Fibroblast of skin of right quadriceps (primary cell): ENCODE data around the gene C1QTNF6.

ENCODE experiments used
- DNase-seq: peaks from one replicate; pipeline ENCODE4 v3.0.0-alpha.2; 2013

C1QTNF6 gene

DNA sequence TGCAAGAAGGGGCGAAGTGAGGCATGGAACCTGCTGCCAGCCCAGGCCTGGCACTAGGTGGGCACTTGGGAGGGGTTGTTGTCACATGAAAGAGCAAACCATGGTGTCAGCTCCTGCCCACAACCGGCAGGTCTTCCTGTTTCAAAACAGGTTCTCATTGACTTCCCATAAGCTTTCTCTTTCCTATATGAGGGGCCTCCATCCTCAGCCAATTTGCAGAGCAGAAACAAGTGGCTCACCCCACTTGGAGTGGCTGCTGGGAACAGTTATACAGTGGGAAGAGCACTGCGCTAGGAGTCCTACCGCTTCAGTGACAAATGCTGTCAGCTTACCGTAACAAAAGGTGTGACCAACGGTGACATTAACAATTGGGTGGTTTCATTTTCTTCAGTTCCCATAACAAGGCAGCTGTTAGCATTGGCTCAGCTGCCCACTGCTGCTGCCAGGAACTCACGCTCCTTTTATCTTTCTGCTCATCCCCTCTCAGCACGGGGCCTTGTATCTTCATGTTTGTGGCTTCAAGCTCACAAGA is 34.5 kb upstream of the C1QTNF6 start:
- no peak for DNase-seq

DNA sequence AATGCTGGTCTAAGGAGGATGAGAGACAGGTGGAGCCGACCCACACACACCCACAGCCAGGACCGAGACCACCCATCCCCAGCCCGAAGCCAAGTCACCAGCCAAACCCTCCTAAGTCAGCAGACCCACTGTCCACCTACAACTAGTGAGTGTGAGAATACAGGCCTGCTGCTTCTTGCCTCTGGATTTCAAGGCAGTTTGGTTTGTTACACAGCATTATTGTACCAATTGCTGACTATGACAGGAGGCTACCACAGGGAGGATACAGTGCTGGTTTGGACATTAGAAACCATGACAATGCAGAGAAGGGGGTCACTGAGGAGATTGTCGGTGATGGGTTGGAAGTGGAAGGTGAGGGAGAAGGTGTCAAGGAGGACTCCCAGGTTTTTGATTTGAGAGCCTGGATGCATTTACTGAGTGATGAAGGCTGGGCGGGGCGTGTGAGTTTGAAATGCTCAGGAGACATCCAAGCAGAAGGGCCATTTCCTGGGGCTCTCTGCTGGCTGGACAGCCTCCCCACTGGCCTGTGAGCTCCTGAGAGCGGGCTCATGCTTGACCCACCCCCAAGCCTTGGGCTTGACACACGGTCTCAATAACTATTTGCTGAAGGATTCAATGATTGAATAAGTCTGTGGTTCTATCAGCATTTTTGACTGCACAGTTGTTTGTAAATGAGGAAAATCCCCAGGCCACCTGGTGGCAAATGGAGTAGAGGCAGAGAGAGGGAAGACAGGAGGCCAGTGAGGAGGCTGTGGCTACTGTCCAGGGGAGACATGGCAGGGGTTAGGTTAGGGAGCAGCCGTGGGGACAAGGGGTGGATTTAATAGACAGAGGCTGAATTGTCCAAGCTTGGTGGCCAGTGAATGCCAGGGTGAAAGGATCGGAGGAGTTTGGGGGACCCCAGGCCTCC is 33.6 kb upstream of the C1QTNF6 start:
- no peak for DNase-seq

DNA sequence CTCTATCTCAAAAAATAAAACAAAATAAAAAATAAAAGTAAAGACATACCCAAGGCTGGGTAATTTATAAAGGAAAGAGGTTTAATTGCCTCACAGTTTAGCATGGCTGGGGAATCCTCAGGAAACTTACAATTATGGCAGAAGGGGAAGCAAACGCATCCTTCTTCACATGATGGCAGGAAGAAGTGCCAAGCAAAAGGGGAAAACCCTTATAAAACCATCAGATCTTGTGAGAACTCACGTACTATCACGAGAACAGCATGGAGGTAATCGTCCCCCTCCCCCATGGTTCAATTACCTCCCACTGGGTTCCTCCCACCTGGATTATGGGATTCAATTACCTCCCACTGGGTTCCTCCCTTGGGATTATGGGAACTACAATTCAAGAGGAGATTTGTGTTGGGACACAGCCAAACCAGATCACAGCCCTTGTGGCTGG is 32.5 kb upstream of the C1QTNF6 start:
- DNase-seq, result no peak

DNA sequence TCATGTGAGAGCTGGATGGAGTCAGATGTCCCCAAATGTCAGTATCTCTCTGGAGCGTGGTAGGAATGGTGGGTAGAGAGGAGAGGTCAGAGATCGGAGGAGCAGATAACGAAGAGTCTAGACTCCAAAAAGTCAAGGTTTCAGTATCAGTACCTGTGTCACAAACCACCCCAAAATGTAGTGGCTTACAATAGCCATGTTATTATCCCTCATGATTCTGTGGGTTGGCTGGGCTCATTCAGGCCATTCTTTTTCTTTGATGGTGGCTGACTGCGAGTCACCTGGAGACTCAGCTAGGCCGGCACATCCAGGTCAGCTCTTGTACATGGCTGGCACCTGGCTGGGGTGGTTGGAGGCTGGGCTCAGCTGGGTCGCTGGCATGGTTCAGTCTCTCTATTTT is 31.5 kb upstream of the C1QTNF6 start:
- no peak for DNase-seq

DNA sequence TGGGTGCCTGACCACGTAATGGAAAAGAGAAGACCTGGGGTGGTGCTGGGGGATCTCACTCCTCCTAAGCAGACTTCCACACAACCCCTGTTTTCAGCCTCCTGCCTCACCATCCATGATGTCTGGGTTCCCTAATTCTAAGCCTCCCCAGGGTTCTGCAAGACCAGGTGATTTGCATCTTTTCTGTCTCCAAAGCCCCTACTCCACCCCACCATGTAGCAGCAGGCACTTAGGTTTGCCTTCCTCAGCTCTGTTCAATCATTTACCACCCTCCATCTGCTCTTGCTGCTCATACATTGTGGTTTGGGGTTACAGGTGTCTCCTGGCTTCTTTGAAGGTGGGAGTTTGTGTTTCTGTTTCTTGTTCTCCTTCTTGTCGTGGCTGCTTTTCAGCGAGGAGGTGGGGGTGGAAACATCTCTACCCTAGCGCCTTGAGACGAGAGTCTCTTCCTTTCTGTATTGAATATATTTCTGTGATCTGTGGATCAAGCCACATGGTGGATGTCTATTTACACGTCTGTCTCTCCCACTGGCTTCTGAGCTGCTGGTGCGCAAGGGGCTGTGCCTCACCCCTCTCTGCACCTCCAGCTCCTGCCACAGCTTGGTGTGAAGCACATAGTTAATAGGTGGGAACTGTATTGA is 30.8 kb upstream of the C1QTNF6 start:
- DNase-seq, result no peak

DNA sequence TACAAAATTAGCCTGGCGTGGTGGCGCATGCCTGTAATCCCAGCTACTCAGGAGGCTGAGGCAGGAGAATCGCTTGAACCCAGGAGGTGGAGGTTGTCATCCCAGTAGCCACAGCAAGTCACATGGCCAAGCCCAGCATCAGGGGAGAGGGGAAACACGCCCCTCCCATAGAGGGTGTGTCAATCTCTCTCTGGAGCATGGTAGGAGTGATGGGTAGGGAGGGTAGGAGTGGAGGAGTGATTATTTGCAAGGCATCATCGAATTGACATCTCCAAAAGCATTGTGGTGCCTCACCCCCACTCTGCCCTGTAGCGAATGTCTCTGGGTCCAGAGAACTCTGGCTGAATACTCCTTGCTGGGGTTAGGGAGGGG is 30.3 kb upstream of the C1QTNF6 start:
- no peak for DNase-seq

DNA sequence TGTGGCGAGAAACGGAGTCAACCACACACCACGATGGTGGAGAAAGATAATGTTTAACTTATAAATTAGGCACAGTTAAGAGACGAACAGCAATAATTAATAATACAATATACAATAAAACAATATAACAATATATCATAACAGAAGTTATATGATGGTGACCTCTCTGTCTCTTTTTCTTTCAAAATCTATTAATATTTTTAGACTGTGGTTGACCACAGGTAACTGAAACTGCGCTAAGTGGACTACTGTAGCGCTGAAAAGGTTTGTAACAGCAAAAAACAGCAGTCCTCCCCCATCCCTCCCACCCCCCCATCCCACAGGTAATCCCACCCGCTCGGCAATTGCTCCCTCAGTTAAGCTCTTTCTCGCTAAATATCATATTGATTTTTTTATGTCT is 27.8 kb upstream of the C1QTNF6 start:
- DNase-seq, result no peak

DNA sequence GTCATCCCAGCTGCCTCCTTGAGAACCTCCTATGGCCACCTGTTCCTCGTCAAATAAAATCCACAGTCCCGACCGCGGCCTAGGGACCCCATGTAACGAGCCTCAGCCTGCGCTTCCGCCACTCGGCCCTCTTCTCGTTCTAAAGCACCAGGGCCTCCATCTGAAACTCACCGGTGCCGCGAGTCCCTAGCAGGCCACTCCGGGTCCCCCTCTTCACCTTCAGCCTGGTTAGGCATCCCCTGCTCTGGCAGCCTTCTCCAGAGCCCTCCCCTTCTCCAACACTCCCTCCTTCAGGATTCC is 26.6 kb upstream of the C1QTNF6 start:
- DNase-seq, result no peak

DNA sequence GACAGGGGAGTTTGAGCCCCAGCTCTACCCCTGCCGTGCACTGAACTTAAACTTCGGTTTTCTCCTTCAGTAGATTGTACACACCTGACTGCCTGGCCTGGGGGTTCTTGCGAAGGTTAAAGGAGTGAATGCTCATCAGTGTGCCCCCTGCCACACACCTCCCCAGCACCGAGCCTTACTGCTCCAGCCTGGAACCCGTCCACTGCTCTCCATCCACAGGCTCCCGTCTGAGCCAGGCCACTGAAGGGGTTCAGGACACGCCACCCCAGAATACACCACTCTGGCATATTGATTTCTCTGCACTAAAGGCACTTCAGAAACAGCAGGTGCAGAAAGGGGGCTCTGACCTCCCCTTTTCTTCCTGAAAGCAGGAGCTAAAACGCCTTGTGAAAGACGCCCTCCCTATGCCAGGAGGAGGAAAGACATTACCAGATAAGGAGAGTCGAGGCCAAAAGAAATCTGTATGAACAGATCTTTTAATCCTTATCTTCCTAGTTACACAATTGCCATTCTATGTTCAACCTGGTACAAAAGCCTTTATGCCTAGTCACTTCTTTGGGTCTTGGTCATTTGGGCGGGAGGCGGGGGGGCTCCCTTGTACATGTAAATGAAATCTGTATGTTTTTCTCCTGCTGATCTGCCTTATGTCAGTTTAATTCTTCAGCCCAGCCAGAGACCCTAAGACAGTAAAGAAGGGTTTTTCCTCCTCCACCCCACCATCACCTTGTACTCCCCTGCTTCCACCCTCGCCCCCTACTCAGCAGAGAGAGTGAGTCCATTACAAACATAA is 26.1 kb upstream of the C1QTNF6 start:
- DNase-seq, result no peak

DNA sequence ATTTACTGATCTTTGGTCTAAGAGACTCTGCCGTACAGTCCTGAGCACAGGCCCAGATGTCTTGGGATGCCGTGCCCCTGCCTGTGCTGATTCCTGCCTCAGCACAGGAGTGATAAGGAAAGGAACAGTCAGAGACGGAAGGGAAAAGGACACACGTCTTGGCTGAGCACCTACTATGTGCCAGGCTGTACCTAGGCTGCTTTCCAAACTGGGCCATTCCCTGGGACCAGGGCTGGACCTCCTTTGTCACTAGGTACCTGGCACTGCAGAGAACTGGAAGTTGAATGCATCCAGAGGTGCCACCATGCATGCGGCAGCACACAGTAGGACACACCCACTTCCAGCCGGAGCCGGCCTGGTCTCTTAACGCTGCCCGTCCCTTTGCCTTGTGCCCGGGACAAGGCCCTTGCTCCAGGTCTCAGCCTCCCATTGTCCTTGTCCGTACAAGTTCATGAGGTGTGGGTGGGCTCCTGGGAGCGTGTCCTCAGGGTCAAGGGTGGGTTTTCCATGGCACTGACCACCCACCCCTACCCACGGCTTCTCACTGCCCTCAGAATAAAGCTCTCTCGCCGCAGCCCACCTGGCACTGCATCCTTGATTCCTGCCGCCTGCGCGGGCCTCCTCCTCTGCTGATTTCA is 25.3 kb upstream of the C1QTNF6 start:
- no peak for DNase-seq

DNA sequence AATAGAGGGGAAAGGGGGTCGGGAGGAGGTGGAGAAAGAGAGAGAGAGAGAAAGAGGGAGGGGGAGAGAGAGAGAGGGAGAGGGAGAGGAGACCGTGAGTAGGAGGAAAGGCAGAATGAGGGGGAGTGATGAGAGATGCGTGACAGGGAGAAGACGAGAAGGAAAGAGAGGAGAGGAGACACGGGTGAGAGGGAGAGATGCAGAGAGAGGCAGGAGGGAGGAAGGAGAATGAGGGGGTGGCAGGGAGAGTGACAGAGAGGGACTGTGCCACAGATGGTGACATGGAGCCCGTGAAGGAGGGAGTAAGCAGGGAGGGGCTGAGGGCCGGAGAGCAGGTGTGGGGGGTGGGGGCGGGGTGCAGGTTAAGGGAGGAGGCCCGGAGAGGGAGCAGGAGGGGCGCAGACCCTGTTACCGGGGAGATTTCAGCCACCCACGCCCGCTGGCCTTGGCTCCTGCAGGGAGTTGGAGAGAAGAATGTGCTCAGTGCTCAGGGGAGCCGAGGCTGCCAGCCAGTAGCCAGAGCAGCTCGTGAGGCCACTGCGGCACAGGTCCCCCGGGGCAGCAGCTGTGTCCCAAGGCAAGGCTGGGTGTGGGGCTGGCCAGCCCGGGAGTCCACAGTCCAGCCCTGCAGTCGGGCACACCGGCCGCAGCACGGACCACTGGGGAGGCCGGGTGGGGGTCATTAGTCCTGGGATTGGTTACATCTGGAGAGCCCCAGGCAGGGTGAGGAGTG is 24.3 kb upstream of the C1QTNF6 start, which contains the start of gene SSTR3:
SSTR3 (minus strand) TSS at position 304 of the 733 bp plus-strand sequence. CDS start 4,674 bp downstream, outside the sequence.
- no peak for DNase-seq

DNA sequence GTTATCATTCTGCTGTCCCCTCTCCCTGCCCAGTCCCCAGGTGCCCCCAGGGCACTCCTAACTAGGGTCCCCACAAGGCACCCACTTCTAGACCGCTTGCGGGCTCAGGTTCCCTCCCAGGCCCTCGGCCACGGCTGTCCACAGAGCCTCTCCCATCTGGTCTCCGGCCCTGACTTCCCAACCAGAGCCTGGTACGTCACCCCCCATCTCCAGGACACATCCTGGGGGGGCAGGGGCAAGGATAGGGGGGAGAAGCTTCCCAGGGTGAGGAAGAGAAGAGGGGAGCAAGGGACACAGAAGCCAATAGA is 23.8 kb upstream of the C1QTNF6 start:
- no peak for DNase-seq

DNA sequence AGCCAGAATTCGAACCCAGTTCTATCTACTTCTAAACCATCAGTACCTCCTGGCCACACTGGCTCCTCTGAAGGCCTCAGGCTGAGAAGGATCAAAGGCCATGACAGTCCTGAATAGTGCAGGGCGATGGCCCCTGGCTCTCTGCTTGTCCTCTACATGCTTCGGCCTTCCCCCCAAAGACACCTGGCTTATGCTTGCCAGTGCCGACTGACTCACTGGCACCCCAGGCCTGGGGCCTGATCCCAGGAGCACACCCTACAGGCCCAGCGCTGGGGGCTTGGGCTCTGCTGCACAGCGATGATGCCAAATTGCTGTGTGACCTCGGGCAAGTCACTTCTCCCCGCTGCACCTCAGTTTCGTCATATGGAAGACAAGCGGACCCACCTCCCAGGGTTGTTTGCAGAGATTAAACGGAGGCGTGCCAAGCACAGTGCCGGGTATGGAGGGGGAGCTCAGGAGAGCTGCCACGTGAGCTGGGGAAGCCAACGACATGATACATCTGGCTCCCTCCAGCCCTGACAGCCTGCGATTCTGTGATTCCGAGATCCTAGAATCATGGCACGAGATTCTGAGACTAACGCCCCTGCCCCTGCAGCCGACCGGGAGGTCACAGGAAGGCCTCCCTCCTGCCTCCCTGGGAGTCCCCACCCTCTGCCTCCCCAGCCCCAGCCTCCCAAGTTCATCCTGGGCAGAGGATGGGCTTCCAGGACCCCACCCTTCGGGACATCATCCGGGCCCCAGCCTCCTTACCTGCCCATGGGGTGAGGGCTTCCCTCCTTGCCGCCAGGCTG is 23.2 kb upstream of the C1QTNF6 start:
- DNase-seq, result no peak

DNA sequence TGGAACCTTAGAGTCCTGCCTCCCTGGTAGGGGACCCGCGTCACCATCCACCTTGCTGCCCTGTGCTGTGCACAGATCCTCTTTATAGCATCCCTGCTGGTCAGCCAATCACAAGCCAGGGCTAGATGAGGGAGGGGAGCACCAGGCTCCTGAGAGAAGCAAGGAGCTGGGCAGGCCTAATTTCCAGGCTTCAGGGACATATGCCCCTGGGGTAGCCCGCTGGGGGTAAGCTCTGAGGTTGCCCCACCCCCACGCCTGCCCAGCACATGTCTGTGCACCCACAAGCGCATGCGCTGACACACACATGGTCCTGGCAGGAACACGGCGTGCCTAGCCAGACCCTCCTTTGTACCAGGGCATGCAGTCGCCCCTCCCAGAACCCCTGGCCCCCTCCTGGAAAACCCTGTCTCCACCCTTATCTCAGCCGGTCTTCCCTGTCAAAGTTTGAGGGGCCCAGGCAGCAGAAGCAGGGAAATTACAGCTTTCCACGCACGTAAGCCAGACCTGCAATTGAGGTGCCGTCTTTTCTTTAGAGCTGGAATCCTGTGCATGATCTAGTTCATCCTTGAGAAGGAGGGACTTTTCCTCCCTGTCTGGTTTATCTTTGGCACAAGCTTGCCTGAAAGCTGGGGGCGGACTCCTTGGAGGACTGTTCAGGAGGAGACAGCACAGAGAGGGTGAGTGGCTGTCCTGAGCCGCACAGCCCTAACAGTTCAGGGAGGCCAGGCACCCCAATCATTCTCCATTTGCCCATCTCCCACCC is 22.2 kb upstream of the C1QTNF6 start:
- DNase-seq, result no peak

DNA sequence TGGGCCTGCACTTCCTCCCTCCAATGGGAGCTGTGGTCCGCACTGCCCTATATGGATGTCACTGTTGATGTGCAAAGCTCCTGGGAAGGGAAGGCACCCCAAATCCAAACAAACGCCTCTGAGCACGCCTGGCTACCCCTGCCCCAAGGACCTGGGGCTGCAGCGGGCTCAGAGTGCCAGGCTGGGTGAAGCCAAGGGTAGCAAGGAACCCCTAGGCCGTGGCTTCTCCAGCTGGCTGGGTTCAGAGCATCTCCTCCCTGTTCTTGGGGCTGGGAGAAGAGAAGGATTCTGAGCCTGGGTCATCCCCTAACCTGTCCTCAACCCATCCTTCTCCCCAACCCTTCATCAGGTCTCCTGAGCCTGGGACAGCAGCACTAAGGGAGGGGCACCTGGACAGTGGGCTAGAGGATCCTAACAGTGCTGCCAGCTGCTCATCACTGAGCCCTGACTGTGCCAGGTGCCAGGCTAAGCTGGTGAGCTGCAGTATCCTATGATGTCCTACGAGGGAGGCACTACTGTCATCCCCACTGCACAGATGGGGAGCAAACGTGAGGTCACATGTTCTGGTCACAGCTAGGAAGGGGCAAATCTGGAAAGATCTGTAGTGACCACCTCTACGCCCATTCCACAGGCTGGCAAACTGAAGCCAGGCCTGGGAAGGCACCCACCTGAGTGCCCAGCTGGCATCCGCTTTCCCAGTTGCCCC is 21.2 kb upstream of the C1QTNF6 start:
- DNase-seq, result no peak

DNA sequence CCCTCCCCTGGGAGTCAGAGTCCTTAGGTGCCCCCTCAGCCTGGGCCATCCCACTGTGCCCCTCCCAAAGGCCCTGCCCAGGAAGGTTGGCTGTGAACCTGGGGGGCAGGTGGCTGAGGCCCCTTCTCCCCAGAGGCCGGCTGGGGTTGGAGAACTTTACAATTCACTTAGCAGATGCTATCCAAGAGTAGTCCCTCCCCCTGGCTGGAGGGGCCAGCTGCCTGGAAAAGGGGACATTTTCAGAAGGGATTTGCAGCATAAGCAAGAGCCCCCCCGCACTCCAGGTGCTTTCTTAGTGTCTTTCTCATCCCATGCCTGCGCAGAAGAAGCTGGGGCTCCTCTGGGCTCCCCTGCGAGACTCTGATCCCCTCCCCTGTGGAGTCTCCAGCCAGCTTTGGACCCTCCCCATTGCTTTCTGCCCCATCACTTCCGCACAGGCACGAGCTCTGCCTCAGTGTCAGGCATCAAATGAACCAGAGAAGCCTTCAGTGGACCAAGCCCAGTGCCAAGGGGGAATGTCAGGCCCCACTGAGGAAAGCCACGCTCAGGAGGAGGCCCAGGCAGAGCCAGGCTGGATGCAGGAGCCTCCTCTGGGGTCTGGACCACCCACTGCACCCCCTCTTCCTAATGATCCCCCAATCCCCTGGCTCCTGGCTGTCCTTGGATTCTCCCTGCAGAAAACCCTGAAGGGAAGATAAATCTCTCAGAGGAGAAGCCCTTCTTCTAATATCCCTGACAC is 20.5 kb upstream of the C1QTNF6 start:
- DNase-seq, result no peak

DNA sequence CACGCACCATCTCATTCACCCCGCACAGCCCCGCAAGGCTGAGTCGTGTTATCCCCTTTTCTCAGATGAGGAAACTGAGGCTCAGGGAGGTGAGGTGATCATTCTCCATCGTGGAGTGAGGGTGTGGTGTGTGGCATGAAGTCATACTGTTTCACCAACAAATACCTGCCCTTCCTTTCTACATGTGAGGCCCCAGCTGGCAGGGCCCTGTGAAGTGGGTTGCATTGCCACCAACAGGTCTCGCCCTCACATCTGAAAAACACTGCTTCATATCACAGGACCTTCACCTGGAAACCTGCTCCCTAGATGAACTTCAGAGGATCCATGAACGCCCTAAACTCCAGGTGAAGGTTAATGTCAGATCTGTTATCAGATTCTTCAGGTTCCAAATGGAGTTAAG is 19.9 kb upstream of the C1QTNF6 start:
- DNase-seq, result no peak

DNA sequence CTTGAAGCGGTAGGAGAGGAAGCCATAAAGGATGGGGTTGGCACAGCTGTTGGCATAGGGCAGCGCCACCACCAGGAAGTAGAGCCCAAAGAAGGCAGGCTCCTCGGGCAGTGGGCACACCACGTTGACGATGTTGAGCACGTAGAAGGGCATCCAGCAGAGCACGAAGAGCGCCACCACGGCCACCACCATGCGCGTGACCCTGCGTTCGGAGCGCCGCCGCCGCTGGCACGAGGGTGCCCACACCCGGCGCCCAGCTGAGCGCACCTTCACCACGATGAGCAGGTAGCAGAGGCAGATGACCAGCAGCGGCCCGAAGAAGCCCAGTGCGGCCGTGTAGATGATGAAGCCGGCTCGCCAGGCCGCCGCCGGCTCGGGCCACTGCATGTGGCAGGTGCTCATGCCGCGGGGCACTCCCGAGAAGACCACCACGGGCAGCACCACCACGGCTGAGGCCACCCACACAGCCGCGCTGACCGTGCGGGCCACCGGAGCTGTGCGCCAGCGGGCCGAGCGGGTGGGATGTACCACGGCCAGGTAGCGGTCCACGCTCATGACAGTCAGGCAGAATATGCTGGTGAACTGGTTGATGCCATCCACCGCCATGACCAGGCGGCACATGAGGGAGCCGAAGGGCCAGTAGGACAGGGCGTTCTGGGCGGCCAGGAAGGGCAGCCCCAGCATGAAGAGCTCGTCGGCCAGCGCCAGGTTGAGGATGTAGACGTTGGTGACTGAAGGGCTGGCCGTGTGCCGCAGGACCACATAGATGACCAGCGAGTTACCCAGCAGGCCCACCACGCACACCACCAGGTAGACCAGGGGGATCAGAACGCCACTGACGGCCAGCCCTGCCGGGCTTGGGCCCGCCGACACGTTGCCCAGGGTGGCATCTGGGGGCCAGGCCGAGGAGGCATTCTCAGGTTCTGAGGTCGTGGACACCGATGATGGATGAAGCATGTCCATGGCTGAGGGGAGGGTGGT is 19.1 kb upstream of the C1QTNF6 start:
- no peak for DNase-seq
